LNCAP (cell line): ENCODE data around the gene SLC12A1.

Source experiments
- TF ChIP-seq, protein P1 (sequence below): fragments of 450-650 bp; IDR thresholded peaks from 2 replicates; pipeline ENCODE4 v1.5.1; 2017; ENCODE audit warnings: mild to moderate bottlenecking

Gene SLC12A1

GRCh38 chr15:48221885-48222284 is 15.8 kb downstream of the SLC12A1 start:
- TF ChIP-seq, protein P1, sequence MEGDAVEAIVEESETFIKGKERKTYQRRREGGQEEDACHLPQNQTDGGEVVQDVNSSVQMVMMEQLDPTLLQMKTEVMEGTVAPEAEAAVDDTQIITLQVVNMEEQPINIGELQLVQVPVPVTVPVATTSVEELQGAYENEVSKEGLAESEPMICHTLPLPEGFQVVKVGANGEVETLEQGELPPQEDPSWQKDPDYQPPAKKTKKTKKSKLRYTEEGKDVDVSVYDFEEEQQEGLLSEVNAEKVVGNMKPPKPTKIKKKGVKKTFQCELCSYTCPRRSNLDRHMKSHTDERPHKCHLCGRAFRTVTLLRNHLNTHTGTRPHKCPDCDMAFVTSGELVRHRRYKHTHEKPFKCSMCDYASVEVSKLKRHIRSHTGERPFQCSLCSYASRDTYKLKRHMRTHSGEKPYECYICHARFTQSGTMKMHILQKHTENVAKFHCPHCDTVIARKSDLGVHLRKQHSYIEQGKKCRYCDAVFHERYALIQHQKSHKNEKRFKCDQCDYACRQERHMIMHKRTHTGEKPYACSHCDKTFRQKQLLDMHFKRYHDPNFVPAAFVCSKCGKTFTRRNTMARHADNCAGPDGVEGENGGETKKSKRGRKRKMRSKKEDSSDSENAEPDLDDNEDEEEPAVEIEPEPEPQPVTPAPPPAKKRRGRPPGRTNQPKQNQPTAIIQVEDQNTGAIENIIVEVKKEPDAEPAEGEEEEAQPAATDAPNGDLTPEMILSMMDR = no peak

- TF ChIP-seq, protein P1 = no peak
Measured at GRCh38 chr15:48222627-48223026, 16.5 kb downstream of the SLC12A1 start.

- TF ChIP-seq, protein P1 = no peak
Measured at GRCh38 chr15:48225771-48226170, 19.7 kb downstream of the SLC12A1 start.

DNA sequence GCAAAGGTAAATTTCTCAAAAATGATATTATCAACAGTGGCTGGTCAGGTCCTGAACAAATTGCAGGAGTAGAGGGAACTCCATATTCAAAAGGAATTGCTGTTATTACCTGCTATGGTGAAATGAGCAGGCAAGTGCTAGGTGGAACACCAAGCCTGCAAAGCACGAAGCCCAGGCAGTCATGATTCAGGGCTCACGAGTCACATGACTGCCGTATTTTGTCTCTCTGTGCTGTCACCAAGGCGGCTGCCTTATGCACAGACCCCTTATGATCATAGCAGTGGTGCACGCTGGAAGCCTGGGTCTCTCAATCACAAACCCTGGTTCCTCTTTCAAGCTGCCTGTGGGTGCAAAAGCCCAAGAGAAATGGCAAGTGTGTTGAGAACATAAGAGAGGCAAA is 24.4 kb downstream of the SLC12A1 start:
- TF ChIP-seq, protein P1 = no peak

DNA sequence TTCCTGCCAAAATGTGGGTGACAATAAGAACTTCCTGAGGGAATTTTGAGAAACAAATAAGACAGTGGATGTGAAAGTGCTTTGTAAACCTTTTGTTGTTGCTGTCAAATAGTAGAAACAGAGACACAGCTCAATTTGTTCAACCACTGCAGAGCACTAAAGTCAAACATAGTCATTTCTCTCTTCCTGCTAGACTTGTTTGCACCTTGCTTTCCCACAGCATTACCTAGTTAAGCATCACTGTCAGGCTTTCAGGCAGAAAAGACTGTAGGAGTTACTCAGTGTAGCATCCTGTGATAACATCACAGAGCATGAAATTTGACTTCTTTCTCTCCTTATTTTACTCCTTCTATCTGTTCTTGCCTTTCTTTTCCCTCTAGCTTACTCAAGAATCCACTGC is 27.1 kb downstream of the SLC12A1 start:
- TF ChIP-seq, protein P1 = no peak

DNA sequence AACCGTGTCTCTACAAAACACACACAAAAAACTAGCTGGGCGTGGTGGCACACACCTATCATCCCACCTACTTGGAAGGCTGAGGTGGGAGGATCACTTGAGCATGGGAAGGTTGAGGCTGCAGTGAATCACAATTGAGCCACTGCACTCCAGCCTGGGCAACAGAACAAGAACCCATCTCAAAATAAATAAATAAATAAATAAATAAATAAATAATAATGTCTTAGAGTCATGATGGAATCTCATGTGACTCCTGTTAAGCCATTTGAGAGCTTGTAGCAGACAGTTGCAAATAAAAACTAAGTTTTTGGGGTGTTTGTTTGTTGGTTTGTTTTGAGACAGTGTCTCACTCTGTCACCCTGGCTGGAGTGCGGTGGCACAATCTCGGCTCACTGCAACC is 33.2 kb downstream of the SLC12A1 start:
- TF ChIP-seq, protein P1 = no peak

DNA sequence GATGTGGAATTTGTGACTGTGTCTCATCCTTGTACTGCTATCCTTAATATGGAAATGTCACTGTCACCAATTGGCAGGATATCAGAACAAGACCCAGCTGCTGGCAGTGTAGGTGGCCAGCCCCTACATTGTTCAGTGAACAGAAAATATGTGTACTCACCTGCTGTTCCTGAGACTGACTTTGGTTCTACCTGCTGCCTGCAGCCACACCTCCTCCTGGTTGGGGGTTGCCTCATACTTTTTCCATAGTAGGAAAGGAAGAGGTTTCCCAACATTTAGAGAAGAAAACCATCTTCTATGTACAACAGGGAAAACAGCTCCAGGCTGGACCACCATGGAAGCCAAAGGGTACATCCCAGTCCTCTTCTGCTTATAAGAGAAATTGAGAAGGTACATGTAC is 35.9 kb downstream of the SLC12A1 start:
- TF ChIP-seq, protein P1 = no peak

GRCh38 chr15:48242535-48242934 is 36.4 kb downstream of the SLC12A1 start:
- TF ChIP-seq, protein P1 = no peak
